LNCAP (cell line): ENCODE measurements around the gene KLRC1.

ENCODE experiments used
- TF ChIP-seq, protein P1 (sequence below): fragments of 450-650 bp; IDR thresholded peaks from 2 replicates; pipeline ENCODE4 v1.5.1; 2017; ENCODE audit warnings: mild to moderate bottlenecking

Gene KLRC1

DNA sequence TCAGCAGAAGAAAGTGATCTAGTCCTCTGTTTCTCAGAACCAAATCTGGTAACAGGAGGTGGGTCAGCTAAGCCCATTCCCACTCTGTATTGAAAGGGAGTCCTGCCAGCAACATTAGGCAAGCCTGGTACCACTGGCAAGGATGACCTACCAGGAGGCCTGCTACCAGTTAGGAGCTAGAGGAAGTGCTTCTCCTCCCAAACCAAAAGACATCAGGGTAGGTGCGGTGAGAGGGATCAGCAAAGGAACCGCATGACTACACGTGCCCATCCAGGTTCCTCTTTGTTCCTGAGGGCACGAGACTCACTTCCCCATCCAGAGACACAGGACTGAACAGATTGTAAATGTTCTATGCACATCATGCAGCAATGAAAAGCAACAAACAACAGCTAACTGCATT lies 46.5 kb downstream of the KLRC1 start:
- TF ChIP-seq, protein P1, sequence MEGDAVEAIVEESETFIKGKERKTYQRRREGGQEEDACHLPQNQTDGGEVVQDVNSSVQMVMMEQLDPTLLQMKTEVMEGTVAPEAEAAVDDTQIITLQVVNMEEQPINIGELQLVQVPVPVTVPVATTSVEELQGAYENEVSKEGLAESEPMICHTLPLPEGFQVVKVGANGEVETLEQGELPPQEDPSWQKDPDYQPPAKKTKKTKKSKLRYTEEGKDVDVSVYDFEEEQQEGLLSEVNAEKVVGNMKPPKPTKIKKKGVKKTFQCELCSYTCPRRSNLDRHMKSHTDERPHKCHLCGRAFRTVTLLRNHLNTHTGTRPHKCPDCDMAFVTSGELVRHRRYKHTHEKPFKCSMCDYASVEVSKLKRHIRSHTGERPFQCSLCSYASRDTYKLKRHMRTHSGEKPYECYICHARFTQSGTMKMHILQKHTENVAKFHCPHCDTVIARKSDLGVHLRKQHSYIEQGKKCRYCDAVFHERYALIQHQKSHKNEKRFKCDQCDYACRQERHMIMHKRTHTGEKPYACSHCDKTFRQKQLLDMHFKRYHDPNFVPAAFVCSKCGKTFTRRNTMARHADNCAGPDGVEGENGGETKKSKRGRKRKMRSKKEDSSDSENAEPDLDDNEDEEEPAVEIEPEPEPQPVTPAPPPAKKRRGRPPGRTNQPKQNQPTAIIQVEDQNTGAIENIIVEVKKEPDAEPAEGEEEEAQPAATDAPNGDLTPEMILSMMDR, result no peak

DNA sequence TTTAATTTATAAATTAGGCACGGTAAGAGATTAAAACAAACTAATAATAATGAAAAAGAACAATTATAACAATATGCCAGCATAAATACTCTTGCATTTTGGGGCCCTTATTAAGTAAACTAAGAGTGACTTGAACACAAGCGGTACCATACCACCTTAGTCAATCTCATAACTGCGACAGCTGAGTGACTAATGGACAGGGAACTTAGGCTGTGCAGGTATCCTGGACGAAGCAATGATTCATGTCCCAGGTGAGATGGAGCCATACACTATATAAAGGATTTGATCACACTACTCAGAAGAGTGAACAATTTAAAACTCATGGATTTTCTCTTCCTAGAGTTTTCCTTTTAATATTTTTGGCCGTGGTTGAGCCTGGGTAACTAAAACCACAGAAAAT lies 47.9 kb downstream of the KLRC1 start:
- TF ChIP-seq, protein P1, result no peak

DNA sequence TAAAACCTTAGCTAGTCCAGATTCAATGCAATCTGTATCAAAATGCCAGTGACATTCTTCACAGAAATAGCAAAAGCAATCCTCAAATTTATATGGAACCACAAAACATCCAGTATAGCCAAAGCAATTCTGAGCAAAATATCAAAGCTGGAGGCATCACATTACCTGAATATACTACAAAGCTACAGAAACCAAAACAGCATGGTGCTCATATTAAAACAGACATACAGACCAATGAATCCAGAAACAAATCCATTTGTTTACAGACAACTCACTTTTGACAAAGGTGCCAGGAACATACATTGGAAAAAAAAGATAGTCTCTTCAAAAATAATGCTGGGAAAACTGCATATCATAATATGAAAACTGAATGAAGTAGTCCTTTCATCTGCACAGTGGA lies 48.4 kb downstream of the KLRC1 start:
- TF ChIP-seq, protein P1, result no peak

DNA sequence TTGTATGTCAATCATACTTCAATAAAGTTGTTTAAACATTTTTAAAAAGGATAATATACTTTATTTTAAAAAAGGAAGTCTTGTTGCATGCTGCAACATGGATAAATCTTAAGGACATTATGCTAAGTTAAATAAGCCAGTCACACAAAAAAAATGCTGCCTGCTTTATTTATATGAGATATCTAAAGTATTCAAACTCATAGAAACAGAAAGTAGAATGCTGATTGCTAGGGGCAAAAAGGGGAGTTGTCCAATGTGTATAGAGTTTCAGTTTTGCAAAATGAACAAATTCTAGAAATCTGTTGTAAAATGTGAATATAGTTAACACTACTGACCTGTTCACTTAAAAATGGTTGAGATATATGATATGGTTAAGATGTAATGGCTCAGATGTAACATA lies 52.3 kb downstream of the KLRC1 start:
- TF ChIP-seq, protein P1, result no peak

DNA sequence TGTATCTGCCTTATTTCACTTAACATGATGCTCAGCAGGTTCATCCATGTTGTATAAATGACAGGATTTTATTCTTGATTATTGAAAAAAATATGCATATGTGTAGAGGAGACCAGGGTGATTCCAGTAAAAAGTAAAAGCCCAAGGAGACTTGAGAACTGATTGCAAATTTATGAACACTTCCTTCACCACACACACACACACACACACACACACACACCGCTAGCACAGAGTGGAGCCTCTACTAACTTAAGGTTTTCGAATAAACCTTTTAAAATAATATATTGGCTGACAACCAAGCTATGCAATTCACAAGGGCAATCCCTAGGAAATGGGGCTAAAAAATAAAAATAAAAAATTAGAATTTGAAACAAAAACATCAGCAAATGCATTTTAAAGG lies 55.0 kb downstream of the KLRC1 start:
- TF ChIP-seq, protein P1, result no peak

DNA sequence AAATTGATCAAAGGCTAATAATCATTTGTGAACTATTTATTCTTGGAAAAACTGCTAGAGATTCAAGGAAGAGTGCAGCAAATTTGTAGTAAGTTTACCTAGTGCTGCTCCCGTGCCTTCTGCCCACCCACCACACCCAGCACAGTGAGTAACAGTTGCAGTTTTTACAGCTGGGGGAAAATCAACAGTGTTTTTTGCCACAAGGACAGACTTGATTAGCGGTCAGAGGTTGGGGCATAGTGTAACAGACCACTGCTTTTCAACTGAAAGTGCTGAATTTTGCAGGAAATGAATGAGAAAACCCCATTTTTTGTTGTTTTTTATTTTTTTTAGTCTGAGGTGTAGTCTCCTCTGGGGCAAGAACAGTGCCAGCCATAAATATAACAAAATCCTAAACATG lies 55.9 kb downstream of the KLRC1 start:
- TF ChIP-seq, protein P1, result no peak
